ENCODE results near the gene SMC4.
"Not testable (repeated sequence)": the region's sequence is repeated elsewhere in the genome, so short reads cannot be mapped to it uniquely, and the experiment has no call there.

The SMC4 gene

GRCh38 chr3:160399125-160400029 lies at the start of gene SMC4, which contains the start of gene IFT80:
Gene SMC4 (plus strand): TSS chr3:160399650. CDS start chr3:160400827, 1,177 bp downstream.
Gene IFT80 (minus strand): TSS chr3:160399225. CDS start chr3:160384600, 14,625 bp downstream.
- DNase-seq = peak; percentile 98

- DNase-seq = no peak
Observed at GRCh38 chr3:160355826-160356225, 43.6 kb upstream of the SMC4 start.

- DNase-seq = not testable (repeated sequence)
Observed at GRCh38 chr3:160362896-160363295, 36.6 kb upstream of the SMC4 start.

- no peak for DNase-seq
Observed at GRCh38 chr3:160365869-160366522, 33.5 kb upstream of the SMC4 start.

- no peak for DNase-seq
Observed at GRCh38 chr3:160368804-160369203, 30.6 kb upstream of the SMC4 start.

- DNase-seq = no peak
Observed at GRCh38 chr3:160369784-160370183, 29.7 kb upstream of the SMC4 start.

- no peak for DNase-seq
Observed at GRCh38 chr3:160370987-160371857, 28.2 kb upstream of the SMC4 start.

- DNase-seq = no peak
Observed at GRCh38 chr3:160372780-160373179, 26.7 kb upstream of the SMC4 start.

GRCh38 chr3:160373655-160374054 lies 25.8 kb upstream of the SMC4 start:
- no peak for DNase-seq

GRCh38 chr3:160374472-160374871 lies 25.0 kb upstream of the SMC4 start:
- no peak for DNase-seq

GRCh38 chr3:160374925-160375324 lies 24.5 kb upstream of the SMC4 start:
- DNase-seq = no peak

- no peak for DNase-seq
Observed at GRCh38 chr3:160376681-160377080, 22.8 kb upstream of the SMC4 start.

GRCh38 chr3:160378331-160379109 lies 20.9 kb upstream of the SMC4 start:
- DNase-seq = no peak

GRCh38 chr3:160379628-160380214 lies 19.7 kb upstream of the SMC4 start:
- DNase-seq = no peak

GRCh38 chr3:160381470-160381869 lies 18.0 kb upstream of the SMC4 start:
- DNase-seq = no peak

GRCh38 chr3:160384639-160385318 lies 14.7 kb upstream of the SMC4 start:
- DNase-seq = no peak

- DNase-seq = no peak
Observed at GRCh38 chr3:160390565-160391138, 8.8 kb upstream of the SMC4 start.

GRCh38 chr3:160392798-160393197 lies 6.7 kb upstream of the SMC4 start:
- DNase-seq = no peak

- no peak for DNase-seq
Observed at GRCh38 chr3:160393346-160394008, 6.0 kb upstream of the SMC4 start.

- no peak for DNase-seq
Observed at GRCh38 chr3:160394009-160394392, 5.4 kb upstream of the SMC4 start.

All from NCI-H1694 treated with DMSO at 0.1 percent for 48 hours (cell line).